NOMO-1 treated with dmso at 0.1 percent for 144 hours (cell line): ENCODE results near the gene GDAP1L1.

Source experiments
- DNase-seq: peaks from one replicate; lab custom pipeline; 2025; ENCODE audit not compliant: unreplicated experiment; lab: John Stamatoyannopoulos, UW

GDAP1L1 gene

DNA sequence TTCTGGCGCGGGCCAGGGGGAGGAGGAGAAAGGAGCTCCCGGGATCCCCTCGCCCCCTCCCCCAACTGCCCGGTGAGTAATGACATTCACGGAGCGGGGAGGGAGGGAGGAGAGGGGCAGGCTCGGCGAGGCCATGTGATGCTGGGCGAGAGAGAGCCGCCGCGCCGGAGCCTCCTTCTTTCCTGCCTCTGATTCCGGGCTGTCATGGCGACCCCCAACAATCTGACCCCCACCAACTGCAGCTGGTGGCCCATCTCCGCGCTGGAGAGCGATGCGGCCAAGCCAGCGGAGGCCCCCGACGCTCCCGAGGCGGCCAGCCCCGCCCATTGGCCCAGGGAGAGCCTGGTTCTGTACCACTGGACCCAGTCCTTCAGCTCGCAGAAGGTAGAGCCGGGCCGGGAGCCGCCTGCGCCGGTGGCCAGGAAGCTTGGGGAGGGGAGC is at the start of gene GDAP1L1:
Gene GDAP1L1, plus strand, starts transcription at position 178 of the 441 bp plus-strand sequence. Its CDS starts 27 bp downstream, at position 205.
- DNase-seq, result no peak

DNA sequence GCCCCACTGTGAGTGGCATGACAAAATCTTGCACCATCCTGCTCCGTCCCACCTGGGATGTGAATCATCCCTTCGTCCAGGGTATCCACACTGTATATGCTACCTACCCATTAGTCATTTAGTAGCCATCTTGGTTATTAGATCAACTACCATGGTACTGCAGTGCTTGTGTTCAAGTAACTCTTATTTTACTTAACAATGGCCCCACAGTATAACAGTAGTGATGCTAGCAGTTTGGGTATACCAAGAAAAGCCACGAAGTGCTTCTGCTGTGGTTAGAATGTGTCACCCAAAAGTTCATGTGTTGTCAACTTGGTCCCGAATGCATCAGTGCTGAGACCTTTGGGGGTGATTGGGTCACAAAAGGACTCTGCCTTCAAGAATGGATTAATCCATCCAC is 48.2 kb upstream of the GDAP1L1 start:
- no peak for DNase-seq

DNA sequence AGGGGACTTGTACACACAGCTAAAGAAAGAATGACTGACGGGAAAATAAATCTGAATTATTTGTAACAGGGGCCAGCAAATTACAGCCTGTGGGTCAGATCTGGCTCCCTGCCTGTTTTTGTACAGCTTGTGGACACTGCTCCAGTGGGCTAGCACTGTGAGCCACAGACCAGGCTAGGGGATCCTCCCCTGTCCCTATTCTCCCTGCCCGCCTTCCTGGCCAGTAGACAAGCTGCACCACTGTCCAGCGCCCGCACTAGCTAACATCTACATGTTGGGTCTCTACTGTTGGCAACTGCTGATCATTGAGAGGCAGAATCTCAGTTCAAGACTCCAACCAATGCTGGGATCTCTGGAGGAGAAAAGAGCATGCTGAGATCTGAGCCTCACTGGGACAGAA is 47.2 kb upstream of the GDAP1L1 start:
- no peak for DNase-seq

DNA sequence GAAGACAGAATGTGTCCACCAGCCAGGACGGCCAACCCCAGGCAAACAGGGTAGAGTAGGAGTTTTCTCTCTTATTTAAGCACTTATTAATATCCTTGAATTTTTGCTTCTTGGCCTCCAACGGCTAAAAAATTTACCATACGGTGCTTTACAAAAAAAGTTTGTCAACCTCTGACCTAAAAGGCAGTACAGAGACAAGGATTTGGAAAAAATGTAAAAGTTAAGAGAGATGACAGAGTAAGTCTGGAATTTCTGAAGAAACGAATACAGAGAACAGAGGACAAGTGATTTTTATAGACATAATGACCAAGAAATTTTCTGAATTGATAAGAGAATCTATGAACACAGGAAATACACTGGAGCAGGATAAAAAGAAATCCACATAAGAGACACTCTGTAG is 46.7 kb upstream of the GDAP1L1 start:
- DNase-seq, result no peak

DNA sequence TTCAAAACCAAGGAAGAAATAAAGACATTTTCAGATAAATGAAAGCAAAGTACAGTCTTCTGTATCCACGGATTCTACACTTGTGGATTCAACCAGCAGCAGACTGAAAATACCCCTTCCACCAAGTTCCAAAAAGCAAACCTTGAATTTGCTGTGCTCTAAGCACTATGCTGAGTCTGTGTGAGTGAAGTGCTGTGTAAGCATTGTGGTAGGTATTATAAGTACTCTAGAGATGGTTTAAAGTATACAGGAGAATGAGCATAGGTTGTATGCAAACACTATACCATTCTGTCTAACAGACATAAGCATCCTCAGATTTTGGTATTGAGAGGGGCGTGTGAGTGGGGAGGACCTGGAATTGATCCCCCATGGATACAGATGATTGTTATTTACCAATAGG is 46.1 kb upstream of the GDAP1L1 start:
- DNase-seq, result no peak

DNA sequence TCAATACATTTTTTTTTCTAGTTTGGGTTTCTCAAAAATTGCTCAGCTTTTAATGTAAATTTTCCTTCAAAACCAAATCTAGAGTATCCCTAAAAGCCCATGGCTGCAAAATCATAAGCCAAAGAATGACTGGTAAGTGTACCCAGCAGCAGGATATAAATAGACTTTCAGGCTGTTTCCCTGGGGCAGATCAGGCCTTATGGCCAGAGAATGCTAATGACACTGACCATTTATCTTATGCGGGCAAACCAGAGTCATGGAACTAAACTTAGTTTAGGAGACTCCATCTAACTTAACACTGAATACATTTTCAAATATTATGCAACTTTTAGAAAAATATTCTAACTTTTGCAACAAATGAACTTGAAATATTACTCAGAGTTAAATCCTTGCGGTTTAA is 43.9 kb upstream of the GDAP1L1 start:
- DNase-seq, result no peak

DNA sequence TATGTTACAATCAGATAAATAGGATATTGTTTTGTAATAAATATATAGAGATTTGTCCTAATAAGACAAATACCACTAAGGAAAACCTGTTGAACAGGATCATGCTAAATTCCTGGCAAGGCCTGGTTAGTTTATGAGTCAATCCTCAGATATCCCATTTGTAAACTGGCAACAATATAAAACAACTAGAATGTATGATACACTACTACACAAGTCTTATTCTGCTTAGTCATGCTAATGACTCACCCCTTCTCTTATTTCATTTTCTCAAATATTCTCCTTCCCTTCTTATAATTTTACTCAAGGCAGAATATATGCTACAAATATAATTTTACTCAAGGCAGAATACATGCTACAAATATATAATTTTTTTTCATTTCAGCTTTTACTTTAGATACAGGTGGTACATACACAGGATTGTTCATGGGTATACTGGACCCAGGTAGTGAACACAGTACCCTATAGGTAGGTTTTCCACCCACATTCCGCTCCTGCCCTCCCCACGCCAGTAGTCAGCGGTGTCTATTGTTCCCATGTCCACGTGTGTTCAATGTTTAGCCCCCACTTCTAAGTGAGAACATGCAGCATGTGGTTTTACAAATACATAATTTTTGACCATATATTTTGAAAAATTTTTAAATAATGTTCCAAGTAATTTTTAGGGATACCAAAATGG is 42.8 kb upstream of the GDAP1L1 start:
- DNase-seq, result no peak

DNA sequence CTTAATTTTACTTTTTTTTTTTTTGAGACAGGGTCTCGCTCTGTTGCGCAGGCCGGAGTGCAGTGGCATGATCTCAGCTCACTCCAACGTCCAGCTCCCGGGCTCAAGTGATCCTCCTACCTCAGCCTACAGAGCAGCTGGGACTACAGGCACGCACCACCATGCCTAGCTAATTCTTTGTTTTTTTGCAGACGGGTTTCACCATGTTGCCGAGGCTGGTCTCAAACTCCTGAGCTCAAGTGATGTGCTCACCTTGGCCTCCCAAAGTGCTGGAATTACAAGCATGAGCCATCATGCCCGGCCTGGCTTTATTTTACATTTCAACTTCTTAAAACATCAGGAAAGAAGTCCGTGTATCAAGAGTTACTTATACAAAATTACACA is 42.3 kb upstream of the GDAP1L1 start:
- no peak for DNase-seq

DNA sequence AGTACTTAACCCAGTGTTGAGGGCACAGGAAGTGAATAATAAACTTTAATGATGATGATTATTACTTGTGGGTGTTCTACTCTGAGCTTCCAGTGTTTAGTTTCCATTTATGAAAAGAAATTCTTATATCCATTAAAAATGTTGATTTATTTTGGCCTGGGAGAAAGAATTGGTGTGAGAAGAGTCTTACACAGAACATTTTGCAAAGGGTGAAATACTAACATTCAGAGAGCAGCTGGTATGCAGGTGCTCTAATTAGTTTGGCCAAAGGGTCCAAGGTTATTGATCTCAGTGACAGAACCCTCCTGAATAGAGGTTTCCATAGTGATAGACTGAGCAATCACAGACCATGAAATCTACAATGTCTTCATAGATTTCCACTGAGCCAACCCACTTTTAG is 41.0 kb upstream of the GDAP1L1 start:
- DNase-seq, result no peak

DNA sequence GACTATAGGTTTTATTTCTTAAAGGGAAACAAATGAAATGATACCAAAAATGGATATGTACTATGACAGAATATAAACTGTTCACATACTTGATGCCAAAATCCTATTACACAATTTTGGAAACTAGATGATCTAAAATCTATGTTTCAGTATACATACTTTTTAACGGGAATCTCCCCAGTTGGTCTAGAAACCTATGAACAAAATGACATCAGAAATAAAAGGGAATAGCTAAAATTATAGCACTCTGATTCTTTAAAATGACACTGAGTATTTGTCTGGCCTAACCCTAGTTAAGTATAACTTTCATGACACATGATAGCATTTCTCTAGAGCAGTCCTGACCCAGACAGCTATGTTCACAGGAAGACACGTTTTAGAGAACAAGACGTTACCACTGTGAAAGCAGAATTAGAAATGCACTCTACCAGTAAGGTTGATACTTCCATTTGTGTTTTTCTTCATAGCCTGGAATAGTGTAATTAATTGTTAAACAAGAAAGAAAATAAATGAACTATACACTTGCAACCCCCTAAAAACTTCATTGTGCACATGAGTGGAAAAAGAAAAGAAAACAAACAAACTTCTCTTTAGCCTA is 39.9 kb upstream of the GDAP1L1 start:
- no peak for DNase-seq

DNA sequence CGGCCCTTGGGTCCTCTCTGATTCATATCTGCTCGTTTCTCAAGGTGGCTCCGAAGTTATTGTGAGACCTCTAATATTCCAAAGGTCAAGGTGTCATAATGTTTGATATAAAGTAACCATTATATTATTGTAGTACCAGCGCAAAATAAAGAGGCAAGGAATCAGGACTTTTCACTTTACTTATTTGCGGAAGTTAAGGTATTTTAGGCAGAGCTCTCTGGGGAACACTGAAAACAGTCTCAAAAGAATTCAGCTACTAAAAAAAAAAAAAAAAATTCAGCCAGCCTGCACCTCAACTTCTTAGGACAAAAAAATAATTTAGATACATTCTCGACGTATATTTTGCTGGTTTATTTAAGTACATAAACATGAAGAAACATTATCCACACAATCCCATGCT is 38.9 kb upstream of the GDAP1L1 start:
- DNase-seq, result no peak

DNA sequence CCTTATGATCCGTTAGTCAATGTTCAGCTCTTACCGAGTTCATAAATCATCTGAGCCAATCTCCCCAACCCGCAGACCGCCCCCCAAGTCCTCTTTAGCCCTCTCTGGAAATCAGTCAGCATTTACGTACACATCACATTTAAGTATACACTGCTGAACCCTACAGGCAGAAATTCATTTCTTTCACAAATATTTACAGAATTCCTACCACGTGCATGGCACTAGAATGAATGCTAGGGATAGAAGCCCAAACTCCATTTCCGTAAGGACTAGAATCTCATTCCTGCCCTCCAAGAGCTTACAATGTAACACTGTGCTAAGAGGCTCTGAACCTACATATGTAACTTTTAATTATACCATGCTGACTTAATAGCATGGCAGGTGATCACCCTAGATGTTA is 38.3 kb upstream of the GDAP1L1 start:
- DNase-seq, result no peak

DNA sequence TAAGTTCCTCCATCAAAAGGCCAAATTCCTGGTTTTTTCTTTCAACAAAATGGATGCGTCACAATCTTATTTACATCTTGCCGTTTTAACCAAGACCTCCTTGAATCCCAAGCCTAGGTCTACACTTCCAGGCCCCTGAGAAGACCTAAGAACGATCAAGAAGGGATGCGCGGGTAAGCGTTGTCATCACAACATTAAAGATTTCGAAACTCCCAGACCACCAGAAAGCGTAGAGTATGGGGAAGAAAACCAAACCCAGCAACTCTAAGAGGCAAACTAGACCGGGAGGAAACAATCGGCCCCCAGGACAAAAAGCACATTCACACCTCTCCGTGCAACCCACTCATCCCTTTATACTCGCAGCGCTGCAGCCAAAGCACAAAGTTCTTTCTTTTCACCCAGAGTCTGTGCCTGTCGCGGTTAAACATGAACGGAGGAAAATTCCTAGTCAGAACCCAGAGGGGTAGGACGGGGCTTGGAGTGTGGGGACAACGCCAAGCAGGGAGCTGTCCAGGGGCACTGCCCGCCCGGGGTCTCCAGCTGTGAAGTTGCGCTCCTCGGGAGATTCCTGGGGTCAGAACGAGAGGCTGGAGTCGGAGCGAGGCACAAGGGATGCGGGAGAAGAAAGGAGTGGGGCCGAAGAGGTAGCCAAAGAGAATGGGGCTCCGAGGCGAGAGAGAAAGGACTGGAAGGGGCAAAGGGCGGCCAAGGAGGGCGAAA is 37.3 kb upstream of the GDAP1L1 start:
- DNase-seq, result no peak

DNA sequence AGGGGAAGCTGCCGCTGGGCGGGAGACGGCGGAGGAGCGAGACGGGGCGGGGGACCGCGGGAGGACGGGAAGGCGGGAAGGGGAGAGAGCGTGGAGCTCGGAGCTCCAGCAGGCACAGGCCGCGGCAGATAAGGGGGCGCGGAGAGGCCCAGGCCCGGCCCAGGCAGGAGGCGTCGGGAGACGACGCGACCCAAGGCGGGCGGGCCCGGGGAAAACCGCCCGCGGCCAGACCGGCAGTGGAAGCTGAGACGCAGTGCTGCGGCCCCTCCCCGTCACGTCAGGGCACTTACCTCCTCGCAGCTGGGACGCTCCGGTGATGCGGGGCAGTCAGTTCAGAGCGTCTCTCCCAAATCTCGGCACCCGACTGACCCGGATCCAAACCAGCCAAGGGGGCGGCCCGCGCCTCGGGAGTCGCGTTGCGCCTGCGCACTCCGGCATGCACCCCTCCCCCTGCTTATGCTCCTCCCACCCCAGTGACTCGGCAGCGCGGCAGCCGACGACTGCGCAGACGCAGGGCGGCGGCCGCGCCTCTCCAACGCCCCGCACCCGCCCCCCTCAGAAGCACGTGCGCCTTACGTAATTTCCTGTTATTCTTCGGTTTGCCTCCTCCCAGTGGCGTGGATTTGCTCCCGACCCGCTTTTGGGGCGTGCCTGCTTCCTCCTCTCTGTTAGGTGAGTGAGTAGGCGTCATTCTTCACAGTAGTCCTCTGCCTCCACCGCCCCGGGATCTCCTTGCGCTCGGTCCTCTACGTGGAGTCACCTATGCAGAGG is 36.5 kb upstream of the GDAP1L1 start, which contains the start of gene OSER1:
Gene OSER1, minus strand, starts transcription at position 366 of the 771 bp plus-strand sequence. CDS start 3,814 bp downstream, outside the sequence.
- peak; percentile 98 for DNase-seq

DNA sequence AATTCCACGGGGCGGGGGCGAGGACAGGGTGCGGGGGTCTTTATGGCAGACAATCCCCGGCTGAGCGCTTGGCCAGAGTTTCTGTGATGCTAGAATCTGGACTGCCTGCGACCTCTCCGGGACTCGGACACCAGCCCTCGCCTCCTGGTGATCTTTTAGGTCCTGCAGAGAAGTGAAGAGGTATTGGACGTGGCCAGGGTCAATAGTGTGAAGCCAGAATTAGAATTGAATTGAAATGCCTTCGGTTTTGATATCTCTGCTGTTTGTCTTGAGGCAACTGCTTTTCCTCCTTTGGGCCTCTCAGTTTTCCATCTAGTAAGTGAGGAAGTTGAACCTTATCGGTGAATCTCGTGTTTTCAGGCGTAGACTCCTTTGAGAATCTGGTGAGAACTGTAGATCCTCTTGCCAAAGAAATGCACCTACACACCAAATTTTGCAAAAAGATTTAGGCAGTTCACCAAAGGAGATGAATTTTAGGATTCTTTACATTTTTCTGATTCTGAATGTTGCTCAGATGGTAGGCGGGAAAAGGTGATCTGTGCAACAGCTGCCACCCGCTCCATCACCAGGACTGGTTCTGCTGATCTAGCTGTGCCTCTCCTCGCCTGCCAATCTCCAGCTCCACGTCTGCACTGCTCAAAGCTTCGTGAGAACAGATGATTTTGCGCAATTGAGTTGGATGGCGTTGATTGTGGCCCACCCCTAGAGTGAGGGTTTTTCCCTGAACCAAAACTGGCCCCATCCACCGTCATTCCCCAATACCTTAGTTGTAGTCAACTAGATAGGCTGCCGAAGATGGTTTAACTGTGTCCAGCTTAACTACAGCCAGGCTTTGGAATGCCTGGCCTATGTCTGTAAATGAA is 35.7 kb upstream of the GDAP1L1 start:
- no peak for DNase-seq

DNA sequence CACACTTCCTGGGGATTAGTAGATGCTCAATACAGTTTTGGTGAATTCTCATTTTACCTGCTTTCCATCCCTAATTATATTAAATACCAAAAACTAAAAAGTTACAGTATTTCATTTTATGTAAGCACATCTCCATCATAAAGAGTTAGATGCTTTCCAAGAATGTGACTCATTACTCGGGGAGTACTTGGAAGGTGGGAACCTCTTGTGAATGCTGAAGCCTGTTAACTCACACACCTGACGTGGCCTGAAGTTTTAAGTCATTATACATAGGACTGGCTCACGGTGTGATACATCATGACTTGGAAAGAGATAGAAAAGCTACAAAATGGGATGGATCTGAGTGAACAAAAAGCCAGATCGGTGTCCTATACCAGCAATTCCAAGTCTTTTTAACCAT is 34.3 kb upstream of the GDAP1L1 start:
- no peak for DNase-seq

DNA sequence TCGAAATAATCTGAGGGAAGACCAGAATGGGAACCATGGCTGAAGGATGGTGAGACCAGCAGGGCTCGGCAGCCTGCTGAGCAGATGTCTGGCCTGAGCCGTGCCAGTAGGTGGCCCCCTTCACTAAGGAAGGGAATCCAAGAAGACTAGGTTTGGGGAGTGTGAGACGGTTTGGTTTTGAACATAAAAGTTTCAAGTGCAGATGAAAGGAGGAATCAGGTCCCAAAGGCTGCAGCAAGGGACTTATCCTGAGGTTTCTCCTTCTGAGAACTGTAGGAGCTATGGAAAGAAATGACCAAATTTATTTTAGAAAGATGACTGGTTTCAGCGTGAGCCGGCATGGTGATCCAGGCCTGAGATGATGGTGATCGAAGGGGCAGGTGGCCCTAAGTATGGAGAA is 32.0 kb upstream of the GDAP1L1 start:
- DNase-seq, result peak; percentile 23

DNA sequence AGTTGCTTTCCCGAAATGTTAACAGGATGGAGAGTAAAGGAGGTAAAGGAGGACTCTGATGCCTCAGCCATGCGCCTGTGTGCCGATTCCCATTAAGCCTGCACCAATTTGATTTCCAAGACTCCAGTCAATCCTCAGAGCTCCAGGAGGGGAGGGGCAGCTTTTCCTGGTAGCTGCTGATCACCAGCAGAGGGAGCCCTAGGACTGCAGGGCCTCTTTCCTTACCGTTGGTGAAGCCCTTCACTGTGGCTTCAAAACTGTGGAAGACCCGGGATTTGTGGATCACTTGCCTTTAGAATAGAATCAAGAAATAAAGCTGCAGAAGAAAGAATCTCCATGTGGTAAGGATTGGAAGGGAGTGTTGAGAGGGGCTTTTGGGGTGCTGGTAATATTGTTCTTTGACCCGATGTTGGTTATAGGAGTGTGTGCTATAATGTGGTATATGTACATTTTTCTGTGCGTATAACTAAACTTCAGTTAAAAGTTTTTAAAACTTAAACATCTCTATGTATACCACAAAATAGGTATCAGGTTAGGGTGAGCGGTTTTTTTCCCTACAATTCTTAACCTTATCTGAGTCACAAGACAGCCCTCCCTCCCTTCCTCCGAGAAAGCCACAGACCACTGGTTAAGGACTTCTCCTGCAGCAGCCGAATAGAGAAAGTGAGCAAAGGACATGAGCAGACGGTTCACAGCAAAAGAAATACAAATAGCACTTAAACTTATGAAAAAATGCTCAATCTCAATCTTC is 29.6 kb upstream of the GDAP1L1 start:
- DNase-seq, result peak; percentile 34

DNA sequence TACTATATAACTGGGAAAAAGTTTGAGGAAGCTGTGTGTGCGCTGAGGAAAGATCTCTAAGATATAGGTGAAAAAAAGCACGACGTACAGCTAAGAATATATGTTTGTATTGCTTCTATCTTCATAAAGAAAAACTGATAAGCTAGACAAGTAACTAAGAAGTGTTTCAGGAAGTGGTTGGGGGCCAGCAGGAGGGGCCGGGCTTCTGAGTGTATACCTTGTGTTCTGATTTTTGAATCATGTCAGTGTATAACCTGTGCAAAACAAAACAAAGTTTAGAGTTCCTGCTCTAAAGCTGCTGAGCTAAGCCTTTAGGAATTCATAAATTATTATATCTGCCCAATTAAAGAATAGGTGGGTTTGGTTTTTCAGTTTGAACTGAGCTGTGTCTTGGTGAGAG is 28.7 kb upstream of the GDAP1L1 start:
- DNase-seq, result no peak
